ENCODE results near the gene NEAT1. TPM values are rescaled to one million over a fixed set of nuclear protein-coding genes. Genes with fewer than 3 reads are reported as not detected.

NEAT1 gene
- total RNA-seq, 1 donor from 2014 or later, result 27.0 TPM

DNA sequence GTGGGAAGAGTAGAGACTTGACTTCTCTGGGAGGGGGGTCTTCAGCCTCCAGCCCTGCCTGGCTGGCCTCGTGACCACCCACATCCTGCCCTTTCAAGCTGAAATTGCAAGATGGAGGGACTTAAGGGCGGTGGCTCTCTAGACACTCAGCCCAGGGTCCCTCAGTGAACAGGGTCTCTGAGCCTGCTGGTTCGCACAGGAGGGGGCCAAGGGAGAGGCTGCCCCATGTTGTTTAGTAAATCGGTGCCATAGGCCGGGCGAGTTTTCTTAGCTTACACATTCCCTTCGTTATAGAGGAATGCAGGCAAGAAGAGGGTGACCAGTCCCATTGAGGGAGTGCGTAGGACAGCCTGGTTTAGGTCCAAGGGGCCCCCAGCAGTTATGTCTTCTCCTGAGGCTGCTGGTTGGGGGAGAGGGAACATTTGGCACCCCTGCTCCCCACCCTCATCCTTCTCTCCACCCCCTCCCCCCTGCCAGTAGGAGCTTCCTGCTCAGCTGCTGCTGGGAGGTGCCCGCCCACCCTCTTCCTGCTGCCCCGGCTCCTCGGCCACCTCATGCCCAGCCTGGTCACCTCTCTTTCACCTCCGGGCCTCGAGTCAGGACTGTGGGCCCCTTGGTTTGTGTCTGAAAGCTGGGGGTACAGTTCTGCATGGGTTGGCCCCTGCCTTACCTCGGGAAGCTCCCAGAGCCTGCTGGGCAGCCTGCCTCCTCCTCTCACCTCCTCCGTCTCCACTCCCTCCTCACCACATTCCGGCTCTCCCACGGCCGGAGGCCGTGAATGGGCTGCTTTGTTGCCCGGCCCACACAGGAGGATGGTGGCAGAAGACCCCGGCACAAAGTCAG is 32.3 kb upstream of the NEAT1 start:
- DNase-seq (ENCODE audit: low read depth), result no peak
- no peak overlapping the region for H3K4me3 ChIP-seq (ENCODE audit: low read depth, low read length)
- TF ChIP-seq, protein P1, sequence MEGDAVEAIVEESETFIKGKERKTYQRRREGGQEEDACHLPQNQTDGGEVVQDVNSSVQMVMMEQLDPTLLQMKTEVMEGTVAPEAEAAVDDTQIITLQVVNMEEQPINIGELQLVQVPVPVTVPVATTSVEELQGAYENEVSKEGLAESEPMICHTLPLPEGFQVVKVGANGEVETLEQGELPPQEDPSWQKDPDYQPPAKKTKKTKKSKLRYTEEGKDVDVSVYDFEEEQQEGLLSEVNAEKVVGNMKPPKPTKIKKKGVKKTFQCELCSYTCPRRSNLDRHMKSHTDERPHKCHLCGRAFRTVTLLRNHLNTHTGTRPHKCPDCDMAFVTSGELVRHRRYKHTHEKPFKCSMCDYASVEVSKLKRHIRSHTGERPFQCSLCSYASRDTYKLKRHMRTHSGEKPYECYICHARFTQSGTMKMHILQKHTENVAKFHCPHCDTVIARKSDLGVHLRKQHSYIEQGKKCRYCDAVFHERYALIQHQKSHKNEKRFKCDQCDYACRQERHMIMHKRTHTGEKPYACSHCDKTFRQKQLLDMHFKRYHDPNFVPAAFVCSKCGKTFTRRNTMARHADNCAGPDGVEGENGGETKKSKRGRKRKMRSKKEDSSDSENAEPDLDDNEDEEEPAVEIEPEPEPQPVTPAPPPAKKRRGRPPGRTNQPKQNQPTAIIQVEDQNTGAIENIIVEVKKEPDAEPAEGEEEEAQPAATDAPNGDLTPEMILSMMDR (conservative IDR thresholded peaks at IDR 0.05; ENCODE audit: low read depth, low read length), result no peak

DNA sequence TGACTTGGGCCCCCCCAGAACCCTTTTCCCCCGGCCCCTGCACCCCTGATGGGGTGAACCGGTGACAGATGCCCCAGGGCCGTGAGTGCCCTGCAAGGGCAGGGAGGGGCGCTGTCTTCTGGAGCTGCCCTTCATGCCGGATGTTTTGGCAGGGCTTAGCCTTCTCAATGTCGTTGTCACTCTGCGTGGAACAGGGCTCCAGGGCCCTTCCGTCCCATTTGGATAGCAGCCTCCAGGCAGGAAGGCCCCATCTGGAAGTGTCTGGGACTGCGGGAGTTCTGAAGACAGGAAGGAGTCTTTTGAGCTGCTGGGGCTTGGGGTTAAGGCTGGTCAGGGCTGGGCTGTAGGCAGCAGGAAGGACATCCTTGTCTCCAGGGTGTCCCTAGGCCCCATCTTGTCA is 31.6 kb upstream of the NEAT1 start:
- H3K4me3 ChIP-seq (ENCODE audit: low read depth, low read length), result no peak overlapping the region
- DNase-seq (ENCODE audit: low read depth), result no peak
- TF ChIP-seq, protein P1 (conservative IDR thresholded peaks at IDR 0.05; ENCODE audit: low read depth, low read length), result no peak

DNA sequence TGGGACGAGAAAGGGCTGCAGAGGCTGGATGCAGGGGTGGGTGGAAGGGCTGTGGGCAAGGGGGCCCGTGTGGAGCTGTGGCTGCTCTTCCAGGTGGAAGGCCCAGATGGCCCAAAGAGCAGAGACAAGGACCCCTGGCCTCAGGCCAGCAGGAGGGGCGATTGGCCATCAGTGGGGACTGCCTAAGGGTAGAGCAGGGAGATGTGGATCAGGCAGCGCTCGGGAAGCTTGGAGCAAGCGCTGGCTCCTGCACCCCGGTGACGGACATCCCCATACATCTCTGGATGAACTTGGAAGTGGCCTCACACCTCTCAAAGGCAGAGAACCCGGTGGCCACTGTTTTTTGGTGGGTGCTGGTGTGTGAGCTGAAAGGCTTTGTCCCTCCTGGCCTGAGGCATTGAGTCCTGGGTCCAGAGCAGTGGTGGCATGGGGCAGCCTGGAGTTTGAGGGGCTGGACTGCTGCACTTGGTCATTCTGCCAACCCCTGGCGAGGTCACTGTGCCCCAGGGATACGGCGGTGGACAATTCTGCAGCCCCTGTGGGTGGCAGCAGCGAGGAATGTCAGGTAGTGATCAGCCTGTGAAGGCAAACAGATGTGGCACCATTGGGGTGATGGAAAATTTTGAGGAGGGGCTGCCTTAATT is 30.3 kb upstream of the NEAT1 start:
- TF ChIP-seq, protein P1 (conservative IDR thresholded peaks at IDR 0.05; ENCODE audit: low read depth, low read length), result no peak
- no peak overlapping the region for H3K4me3 ChIP-seq (ENCODE audit: low read depth, low read length)
- DNase-seq (ENCODE audit: low read depth), result no peak

DNA sequence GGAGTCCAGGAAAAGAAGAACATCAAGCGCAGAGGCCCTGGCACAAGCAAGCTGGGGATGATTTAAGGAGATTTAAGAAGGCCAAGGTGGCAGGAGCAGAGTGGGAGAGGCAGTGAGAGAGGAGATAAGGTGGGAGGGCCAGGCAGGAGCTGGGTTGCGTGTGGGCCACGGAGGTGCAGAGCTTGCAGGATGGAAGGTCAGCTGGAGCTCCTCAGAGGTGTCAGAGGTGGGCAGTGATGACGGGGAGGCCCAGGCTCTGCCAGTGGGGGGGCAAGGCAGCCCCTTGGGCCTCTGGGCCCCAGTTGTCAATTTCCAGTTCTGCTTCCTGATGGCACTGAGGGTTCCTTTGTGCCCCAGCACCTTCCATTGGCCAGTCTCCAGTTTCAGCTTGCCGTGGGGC is 29.7 kb upstream of the NEAT1 start:
- no peak for DNase-seq (ENCODE audit: low read depth)
- TF ChIP-seq, protein P1 (conservative IDR thresholded peaks at IDR 0.05; ENCODE audit: low read depth, low read length), result no peak
- no peak overlapping the region for H3K4me3 ChIP-seq (ENCODE audit: low read depth, low read length)

DNA sequence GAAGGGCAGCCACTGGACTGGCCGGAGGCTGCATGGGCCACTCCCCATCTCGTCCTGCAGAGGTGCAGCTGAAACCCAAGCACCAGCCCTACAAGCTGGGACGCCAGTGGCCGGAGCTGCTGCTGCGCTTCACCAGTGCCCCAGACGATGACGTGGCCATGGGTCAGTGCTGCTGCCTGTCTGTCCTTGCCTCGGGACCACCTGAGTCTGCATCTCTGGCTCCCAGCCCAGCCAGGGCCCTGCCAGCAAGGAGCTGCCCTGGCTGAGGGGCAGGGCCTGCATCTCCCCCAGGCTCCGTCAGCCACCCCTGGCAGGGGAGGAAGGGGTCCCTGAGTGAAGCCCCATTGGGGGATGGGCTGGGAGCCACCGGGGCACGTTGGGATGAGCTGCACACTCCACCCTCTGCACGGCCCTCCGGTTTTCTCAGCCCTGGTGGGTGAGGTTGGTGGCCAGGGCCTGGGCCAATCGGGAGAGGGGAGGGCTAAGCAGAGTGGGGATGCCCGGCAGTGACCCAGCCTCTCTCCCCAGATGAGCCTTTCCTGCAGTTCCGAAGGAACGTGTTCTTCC is 29.0 kb upstream of the NEAT1 start:
- TF ChIP-seq, protein P1 (conservative IDR thresholded peaks at IDR 0.05; ENCODE audit: low read depth, low read length), result no peak
- no peak for DNase-seq (ENCODE audit: low read depth)
- H3K4me3 ChIP-seq (ENCODE audit: low read depth, low read length), result no peak overlapping the region

DNA sequence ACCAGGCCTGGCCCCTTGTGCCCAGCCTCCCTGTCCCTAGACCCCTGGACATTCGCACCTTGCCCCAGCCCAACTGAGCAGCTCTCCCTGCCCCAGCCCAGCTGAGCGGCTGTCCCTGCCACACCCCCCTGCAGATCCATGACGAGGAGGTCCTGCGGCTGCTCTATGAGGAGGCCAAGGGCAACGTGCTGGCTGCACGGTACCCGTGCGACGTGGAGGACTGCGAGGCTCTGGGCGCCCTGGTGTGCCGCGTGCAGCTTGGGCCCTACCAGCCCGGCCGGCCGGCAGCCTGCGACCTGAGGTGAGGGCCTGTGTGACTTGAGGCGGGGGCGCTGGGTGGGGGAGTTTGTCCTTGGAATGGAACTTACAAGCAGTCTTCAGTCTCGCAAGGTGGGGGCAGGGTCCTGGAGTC is 28.5 kb upstream of the NEAT1 start:
- DNase-seq (ENCODE audit: low read depth), result no peak
- TF ChIP-seq, protein P1 (conservative IDR thresholded peaks at IDR 0.05; ENCODE audit: low read depth, low read length), result no peak
- no peak overlapping the region for H3K4me3 ChIP-seq (ENCODE audit: low read depth, low read length)

All from epithelial cell of proximal tubule (primary cell).